COLO668 (cell line): Measurements from ENCODE around the gene RBM39.
"Not testable (repeated sequence)": the region's sequence is repeated elsewhere in the genome, so short reads cannot be mapped to it uniquely, and the experiment has no call there.

ENCODE experiments used
- DNase-seq: peaks from one replicate; lab custom pipeline; 2025; ENCODE audit not compliant: unreplicated experiment; lab: John Stamatoyannopoulos, UW

Gene RBM39

DNA sequence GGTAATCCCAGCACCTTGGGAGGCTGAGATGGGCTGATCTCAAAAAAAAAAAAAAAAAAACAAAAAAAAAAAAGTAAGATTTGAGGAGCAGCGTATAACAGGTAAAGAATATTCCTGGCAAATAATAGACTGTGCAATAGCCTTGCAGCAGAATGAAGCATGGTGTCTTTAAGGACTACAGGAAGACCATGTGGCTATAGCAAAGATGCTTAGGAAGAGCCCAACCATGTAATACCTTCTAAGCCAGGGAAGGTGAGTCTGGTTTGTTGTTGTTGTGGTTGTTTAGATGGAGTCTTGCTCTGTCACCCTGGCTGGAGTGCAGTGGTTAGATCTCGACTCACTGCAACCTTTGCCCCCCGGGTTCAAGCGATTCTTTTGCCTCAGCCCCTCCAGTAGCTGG lies 14.3 kb upstream of the RBM39 start:
- no peak for DNase-seq

DNA sequence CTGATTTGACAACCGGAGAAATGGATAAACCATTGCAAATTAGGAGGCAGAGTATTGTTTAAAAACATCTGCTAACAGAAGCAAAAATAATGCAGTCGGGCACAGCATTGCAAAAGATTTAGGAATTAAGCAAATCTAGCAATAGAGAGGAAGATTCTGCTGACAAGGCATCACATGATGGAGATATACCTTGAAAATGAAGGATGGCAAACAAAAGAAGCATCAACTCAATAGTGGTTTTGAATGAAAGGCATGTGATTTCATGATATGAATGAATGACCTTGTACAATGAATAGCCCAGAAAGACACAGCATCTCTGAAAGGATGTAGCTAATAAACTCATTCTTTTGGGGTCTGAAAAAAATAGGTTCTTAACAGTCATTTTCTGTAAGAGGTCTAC lies 8.6 kb upstream of the RBM39 start:
- no peak for DNase-seq

DNA sequence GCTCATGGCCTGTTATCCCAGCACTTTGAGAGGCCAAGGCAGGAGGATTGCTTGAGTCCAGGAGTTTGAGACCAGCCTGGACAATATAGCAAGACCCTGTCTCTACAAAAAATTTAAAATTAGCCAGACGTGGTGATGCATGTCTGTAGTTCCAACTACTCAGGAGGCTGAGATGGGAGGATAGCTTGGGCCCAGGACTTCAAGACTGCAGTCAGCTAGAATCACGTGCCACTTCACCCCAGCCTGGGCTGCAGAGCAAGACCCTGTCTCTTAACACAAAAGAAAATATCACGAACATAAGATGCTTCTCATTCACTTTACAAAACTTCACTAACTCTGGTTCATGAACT lies 2.4 kb upstream of the RBM39 start:
- not testable (repeated sequence) for DNase-seq

DNA sequence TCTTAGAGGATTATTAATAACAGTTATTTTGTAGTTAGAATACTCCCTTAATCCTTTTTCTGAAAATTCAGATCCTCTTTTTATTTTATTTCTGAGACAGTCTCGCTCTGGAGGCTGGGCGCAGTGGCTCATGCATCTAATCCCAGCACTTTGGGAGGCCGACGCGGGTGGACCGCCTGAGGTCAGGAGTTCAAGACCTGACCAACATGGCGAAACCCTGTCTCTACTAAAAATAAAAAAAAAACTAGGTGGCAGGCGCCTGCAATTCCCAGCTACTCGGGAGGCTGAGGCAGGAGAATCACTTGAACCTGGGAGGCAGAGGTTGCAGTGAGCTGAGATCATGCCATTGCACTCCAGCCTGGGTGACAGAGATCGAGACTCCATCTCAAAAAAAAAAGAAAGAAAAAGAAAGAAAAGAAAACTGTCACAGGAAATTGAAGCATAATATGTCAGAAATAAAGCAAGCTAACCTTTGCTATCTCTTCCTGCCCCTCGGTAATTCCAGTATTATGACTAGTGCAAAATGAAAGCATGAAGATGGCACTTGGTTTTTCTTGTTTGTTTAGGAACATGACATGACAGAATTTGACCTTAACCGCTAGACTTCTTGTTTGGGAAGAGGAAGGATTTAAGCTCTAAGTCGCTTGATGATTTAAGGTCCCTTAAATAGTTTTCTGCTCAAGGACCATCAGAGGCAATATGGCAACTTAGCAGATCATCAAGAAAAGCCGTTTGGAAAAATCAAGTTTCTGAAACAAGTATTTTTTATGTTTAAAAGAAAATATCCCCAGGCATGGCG lies 1.8 kb upstream of the RBM39 start:
- no peak for DNase-seq

DNA sequence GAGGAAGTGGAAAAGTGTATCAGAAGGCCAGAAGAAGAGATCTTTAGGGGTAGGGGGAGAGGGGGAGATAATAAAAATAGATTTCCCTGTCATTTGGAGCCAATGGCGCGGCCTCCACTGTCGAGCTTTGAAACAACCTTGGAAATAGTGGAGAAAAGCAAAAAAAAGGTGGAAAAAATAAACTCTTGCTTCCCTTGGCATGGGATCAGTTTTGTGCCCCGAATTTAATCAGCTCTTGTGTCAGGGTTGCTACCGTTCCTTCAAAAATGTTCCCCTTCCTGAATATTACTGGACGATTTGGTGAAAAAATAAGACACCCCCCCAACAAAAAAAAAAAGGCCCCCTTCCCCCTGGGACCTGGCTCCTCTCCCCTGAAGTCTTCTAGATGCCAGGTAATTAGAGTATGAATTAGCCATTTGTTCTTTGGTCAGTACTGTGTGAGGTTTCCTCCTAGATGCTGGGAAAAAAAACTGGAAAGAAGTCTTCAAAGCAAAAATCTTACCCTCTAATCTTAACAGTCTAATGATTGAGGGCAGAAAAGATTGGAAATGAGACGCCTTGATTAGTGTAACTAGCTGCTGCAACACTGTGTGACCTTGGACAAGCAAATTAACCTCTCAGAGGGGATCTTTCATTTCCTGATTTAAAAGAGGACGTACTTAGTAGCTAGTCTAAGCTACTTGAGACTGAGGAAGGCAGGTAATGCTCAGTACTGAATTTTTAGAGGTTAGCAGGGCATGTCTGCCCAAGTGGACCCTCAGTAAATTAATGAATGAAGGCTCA lies 872 bp upstream of the RBM39 start:
- DNase-seq, result no peak

DNA sequence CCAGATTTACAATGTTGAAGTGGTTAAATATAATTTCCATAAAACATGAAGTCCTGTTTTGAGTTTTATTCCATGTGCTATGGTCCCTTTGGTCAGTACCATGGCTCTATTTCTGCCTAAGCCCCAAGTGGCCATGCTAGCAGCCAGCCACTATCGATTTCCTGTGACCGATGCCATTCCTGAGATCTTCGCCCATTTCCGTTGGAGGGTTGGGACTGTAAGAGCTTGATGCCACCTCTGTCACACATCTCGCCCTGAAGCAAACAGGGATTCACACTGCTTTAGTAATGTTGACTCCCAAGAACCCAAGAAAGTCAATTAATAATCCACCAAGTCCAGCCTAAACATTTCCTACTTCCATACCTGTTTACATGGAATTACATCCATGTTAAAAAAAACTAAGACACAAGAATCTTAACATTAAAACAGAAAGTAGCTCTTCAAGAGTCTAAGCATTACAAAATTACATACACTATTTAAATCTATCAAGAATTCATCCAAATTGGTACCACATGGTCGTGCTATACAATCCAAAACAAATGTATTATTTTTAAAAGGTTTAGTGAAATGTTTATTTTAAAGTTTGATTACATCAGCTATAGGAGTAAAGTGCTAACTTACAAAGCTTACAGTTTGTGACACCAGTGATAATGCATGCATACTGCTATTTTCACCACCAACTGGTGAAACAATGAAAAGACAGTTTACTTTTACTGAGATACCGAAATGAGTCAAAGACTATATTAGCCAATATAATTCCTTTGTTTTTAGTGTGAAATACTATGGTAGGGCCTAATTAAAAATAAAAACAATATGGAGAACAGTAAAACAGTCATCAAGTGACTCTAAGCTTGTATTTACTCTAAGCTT lies 2.5 kb downstream of the RBM39 start:
- peak; percentile 22 for DNase-seq

DNA sequence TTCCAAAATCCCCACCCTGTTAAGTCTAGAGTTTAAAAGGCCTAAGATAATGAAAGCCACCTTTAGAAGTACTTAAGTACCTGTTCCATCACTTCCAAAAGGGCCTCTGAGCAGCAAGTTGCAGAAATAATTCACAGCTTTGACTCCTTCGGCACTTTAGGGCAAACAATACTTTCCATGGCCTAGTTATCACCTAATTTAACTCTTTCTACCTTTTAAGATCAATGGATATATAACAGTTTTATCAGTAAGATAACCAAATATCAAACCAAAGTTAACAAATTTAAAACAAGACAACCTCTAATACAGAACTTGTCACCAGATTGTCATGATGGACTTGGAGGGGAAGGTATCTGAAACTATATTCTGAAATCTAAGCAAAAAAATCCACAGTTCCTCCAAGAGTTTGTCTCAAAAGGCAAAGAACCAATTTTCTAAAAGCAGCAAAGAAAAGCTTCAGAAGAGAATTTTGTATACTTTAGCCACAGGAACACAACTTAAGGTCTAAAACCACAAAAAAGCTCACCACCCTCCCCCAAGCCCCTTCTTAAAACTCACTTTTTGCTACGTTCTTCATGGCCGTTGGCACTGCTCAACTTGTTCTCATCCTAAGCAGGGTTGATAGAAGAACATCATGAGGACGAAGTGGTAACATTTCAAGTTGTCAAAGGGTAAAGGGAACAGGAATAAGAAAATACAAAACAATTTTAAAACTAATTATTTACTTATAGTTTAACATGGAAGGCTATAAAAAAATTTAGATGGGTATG lies 3.5 kb downstream of the RBM39 start:
- no peak for DNase-seq

DNA sequence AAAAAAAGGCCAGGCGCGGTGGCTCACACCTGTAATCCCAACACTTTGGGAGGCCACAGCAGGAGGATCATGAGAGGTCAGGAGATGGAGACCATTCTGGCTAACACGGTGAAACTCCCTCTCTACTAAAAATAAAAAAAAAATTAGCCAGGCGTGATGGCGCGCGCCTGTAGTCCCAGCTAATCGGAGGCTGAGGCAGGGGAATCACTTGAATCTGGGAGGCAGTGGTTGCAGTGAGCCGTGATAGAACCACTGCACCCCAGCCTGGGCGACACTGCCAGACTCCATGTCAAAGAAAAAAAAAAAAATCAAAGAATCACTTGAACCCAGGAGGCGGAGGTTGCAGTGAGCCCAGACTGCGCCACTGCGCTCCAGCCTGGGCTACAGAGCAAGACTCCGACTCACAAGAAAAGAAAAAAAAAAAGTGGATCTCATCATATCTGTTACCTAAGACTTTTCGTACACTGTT lies 4.2 kb downstream of the RBM39 start:
- DNase-seq, result no peak

DNA sequence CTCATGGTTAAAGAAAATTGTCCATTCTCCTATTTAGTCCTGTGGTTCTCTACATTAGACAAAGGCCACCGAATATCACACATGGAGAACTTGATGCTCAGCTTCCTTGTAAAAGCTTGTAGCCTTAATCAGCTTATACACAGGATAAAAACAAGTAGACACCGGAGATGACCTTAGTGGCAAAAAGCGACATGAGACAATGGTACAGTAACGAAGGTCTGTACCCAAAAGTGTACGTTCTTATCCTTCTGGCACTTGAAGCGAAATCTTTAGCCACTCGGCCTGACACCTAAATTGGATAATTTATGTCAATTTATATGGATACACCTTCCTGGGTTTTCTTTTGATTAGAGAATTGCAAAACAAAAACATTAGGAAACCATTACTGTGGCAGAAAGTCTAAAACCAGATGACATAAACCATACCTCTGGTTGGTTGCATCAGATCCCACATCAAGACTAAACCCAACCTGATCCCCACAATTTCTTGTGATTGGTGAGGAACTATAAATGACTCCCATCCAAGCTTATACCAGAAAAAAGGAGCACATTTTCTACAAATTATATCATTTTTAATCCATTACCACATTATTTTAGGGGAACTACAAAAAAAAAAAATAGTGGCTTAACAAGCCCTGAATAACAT lies 6.1 kb downstream of the RBM39 start:
- no peak for DNase-seq

DNA sequence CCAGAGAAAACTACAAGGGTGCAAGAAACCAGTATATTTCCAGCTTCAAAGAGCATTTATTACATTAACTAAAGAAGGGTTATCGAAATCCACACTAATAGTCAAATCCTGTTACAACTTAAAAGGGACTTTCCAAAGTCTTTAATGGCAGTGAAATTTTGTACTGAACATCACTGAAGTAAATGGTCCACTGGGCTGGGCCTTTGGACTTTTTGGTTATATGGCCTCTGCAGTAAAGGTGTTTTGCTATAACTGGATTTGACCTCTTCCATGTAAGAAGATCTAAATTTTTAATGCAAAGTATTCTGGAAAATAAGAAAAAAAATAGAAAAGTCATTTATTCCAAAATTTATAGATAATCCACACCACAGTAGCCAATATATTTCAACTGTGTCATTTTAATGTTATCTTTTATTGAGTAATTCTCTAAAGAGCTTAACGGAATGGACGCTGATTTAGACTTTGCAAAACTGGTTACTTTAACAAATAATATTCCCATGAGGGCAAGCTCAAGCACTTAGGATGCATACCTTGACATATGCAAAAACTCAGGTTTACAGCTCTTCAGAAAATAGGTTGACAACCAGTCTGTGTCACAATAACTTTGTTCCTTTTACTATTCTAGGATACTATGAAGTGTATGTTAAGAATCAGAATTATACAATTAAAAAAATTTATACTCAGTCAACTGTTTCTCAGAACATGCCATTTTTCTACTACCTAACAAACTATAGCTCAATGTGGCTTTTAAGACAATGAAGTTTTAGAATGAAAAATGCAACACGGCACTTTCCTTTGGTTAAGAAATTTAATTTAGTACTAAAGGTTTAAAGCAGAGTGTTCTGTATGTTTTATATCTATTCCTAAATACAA lies 7.0 kb downstream of the RBM39 start:
- DNase-seq, result no peak

DNA sequence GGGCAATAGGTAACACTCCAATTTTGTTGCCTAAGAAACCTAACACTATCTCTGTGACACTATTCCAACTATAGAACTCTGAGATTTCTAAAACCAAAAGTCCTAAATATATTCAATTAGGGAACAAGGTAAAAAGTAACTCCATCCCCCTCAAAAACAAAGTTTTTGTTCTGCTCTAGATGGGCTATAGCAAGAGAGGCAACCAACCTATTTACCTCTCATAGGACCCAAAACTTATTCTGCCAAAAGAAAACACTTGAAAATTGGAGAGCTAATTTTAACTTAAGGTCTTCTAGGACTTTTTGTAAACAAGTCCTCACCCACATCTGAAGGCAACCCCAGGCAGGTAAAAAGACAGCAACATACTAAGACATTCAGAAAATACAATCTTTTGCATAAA lies 7.7 kb downstream of the RBM39 start:
- no peak for DNase-seq

DNA sequence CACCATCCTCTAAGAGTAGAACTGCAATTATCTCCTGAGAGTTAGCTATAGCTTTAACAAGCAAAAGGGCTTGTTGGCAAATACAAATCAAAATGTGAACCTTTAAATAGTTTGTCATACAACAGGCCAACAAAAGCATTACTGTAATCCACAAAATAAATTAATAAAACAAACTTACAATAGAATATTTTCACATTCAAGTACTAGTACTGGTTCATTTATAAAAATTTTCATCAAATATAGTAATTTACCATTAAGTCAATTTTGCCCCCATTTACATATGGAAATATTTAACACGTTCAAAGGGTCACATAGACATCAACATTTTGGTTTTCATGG lies 9.4 kb downstream of the RBM39 start:
- DNase-seq, result no peak

DNA sequence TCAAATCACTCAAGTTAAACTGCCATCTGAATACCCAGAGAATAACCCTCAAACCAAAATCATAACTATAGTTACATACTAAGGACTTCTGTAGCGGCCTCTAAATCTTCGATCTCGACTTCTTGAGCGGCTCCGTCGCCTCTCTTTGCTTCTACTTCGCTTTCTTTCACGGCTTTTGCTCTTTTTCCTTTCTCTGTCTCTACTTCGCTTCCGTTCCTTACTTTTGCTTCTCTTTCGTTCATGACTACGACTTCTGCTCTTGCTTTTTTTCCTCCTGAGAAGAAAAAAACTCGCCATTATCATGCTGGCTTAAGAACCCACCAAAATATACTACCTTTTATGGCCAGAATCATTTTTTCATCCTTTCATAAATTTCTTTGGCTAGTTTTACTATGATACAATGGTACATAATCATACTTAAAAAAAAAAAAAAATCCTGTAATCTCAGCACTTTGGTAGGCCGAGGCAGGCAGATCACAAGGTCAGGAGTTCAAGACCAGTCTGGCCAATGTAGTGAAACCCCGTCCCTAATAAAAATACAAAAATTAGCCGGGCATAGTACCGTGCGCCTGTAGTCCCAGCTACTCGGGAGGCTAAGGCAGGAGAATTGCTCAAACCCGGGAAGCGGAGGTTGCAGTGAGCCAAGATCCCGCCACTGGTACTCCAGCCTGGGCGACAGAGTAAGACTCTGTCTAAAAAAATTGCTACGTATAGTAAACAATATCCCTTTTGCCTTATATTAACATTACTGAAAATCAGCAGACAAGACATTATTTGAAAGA lies 10.0 kb downstream of the RBM39 start:
- DNase-seq, result no peak

DNA sequence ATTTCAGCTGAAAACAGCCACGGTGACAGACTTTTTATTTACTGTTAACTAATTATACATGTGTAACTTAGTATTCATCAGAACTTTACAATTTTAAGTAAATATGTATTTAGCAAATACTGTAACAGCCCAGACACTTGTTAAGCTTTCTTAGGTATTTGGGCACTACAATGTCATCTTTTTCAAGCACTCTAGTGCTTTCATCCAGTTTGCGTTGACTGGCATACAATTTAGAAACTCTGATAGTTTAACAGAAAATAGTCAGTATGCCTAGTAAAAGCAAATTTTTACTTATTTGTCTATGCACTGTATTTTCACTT lies 10.6 kb downstream of the RBM39 start:
- DNase-seq, result no peak

DNA sequence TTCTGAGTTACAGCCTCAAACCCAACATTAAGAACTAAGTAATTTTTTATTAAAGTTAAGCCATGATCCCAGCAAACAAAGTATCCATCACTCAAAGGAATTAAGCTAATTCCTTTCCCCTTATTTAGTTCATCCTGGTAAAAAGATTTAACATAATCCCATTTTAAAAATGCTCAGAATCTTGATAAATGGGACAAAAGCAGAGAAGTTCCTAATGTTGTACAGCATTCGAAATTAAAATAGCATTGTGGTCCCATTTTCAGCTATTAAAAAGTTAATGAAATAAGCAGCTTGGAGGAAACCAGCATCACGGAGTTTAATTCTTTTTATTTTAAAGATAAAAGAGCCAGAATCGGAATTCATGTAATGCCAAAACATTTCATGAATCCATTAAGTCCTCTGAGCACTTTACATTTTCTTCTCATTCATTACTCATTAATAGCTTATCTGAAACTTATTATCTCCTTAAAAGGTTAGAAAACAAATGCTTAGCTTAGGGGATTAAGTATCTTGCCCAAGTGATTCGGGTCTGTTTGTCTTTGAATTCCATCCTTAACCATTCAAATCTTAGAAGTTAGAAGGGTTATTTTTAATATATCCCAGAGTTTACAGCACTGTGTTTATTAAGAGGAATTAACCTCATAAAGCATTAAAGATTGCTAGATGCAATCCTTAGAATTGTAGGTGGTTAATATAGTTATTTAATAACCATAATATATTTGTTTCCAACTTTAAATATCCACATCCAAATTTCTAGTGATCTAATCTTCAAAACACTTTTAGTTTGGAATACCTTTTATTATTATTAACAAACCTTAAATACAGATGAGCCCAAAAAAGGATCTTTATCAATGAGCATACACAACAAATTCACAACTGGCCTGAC lies 11.2 kb downstream of the RBM39 start:
- no peak for DNase-seq

DNA sequence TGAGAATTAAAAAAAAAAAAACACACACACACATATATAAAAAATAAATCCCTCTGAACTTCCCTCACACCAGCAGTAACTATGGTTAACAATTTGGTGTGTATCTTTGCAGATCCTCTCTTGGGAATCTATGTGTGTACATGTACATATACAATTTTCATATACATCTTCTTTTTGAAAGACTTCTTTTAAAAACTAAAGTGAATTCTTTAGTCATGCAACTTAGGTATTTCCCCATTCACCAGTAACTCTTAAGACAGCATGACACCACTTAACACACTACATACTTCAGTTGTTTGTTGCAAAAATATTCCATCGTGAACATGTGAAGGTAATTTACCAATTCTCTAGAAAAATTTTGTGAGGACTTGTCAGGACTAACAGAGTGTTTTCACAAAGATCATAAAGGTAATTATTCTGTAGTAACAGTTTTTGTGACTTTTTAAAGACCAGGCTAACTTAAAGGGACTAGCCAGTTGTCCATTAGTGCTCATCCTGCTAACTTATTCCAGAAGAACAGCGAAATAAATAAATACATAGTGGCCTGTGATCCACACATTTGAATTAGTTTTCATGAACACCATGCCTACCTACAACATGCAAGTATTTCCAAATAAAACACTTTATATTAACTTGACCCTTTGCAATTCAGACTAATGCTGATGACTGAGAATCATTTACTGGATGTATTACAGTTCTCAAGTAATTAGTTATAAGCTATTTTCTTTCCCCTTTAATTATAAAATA lies 12.1 kb downstream of the RBM39 start:
- no peak for DNase-seq

DNA sequence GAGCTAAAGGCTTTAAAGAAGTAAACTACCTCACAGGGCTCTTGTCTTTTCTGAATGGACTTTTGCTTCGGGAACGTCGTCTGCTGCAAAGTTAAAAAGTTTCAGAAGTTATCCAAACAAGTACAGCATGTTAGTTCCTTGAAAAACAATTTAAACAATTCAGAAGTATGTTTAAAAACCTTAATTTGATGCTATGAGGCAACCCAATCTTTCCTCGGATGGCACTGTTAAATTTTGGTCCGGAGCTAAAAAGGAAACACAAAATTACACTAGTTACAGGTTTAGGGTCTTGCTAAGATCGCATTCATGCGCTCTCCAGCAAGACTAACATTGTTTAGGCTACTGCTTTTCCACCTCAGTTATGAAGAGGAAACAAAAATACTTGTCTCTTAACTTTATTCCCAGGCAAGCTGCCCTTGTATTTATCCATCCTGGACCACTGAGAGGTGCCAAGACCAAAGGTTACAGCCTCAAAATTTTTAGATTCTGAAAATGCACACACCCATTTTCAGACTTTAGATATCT lies 12.7 kb downstream of the RBM39 start:
- no peak for DNase-seq
